AG04449 (cell line): ENCODE results near the gene BTD.
A peak's percentile ranks its signal among the peaks of the same experiment; 100 is the strongest.
"Not testable (repeated sequence)": the region's sequence is repeated elsewhere in the genome, so short reads cannot be mapped to it uniquely, and the experiment has no call there.

Source experiments
- CTCF ChIA-PET: fragments of 350-600 bp; formaldehyde crosslinking; extraction: SDS; loops from one replicate; lab custom pipeline; 2021; ENCODE audit warnings: antibody characterized with exemption; lab: Yijun Ruan, JAX
- POLR2A ChIA-PET: fragments of 400-600, 350-600 bp; formaldehyde crosslinking; extraction: SDS; loops from one replicate; lab custom pipeline; 2020; ENCODE audit warnings: antibody characterized with exemption, inconsistent platforms; lab: Yijun Ruan, JAX
- DNase-seq: peaks from one replicate; pipeline ENCODE4 v3.0.0-alpha.2; 2010; ENCODE audit warnings: low read depth, low spot score
- H3K4me3 ChIP-seq: 2 replicates; pipeline ENCODE4 v1.5.1; 2011; ENCODE audit warnings: low read depth, mild to moderate bottlenecking, control low read depth, low read length
- TF ChIP-seq, protein P1 (sequence below): IDR thresholded peaks from one replicate; pipeline ENCODE4 v1.5.1; 2011; ENCODE audit warnings: mild to moderate bottlenecking, moderate library complexity, low read length, control low read depth, inconsistent platforms; ENCODE audit not compliant: insufficient read depth; ENCODE audit errors: missing control alignments

BTD gene

DNA sequence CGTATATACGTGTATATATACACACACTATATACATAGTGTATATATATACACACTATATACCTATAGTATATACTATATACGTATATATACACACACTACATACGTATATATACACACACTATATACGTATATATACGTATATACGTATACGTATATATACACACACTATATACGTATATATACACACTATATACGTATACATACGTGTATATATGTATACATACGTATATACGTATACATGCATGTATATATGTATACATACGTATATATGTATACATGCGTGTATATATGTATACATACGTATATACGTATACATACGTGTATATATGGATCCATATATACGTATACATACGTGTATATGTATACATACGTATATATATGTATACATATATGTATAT is 9.6 kb upstream of the BTD start:
- ChIA-PET CTCF (no interaction called here), POLR2A (no interaction called here)
- H3K4me3 ChIP-seq, result no peak overlapping the region
- DNase-seq, result no peak
- TF ChIP-seq, protein P1, sequence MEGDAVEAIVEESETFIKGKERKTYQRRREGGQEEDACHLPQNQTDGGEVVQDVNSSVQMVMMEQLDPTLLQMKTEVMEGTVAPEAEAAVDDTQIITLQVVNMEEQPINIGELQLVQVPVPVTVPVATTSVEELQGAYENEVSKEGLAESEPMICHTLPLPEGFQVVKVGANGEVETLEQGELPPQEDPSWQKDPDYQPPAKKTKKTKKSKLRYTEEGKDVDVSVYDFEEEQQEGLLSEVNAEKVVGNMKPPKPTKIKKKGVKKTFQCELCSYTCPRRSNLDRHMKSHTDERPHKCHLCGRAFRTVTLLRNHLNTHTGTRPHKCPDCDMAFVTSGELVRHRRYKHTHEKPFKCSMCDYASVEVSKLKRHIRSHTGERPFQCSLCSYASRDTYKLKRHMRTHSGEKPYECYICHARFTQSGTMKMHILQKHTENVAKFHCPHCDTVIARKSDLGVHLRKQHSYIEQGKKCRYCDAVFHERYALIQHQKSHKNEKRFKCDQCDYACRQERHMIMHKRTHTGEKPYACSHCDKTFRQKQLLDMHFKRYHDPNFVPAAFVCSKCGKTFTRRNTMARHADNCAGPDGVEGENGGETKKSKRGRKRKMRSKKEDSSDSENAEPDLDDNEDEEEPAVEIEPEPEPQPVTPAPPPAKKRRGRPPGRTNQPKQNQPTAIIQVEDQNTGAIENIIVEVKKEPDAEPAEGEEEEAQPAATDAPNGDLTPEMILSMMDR, result no peak

DNA sequence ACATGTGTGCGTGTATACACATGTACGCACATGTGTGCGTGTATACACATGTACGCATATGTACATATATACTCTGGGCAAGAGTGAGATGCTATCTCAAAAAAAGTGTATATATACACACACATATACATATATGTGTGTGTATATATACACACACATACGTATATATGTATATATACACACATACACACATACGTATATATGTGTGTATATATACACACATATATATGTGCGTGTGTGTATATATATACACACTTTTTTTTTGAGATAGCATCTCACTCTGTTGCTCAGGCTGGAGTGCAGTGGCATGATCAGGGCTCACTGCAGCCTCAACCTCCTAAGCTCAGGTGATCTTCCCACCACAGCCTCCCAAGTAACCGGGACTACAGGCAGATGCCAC is 8.6 kb upstream of the BTD start:
- ChIA-PET CTCF (no interaction called here), POLR2A (no interaction called here)
- TF ChIP-seq, protein P1, result no peak
- DNase-seq, result no peak
- no peak overlapping the region for H3K4me3 ChIP-seq

DNA sequence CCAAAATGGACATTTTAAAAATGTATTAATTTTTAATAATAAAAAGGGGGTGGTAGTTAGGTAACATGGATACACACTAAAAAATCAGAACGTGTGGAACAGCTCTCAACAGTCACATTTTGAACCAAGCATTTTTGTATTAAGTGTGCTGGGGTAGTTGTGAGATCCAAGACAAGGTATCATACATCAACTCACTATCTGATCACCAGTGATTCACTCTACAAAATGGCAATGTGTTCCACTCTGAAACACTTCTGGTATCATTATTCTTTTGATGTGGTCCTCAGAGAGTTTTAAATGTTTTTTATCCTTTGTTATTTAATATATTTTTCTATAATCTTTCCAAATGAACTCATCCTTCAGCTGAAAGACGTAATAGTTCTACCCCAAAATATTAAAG is 5.6 kb upstream of the BTD start:
- DNase-seq, result no peak
- TF ChIP-seq, protein P1, result no peak
- ChIA-PET CTCF (no interaction called here), POLR2A (no interaction called here)
- no peak overlapping the region for H3K4me3 ChIP-seq

DNA sequence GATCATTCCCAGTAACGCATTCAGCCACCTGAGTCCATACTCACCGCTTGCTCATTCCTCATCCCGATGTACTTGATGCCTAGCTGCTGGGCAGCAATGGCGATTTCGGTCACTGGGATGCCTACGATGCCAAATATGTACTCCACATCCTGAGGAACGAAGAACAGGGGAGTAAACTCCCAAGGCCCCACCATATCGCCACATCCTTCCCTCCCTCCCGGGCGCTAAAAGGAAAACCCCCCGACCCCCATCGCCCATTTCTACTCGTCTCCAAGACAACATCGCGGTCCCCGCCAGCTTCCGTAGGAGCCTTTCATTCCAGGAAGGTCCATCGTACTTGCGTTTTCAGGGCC is 523 bp upstream of the BTD start:
- CTCF ChIA-PET, result interaction anchor here (1.0 to 1.1 kb wide), 4 partner anchors 10 to 212 kb away, joined by 3 to 4 read pairs (median 3); no protein-coding TSS in a partner anchor
- H3K4me3 ChIP-seq, result peak overlapping the region; percentile 97
- TF ChIP-seq, protein P1, result no peak
- POLR2A ChIA-PET, result interaction anchor here (1.5 kb wide), 1 partner anchor 30 kb away, joined by 4 read pairs; no protein-coding TSS in a partner anchor
- DNase-seq, result no peak

DNA sequence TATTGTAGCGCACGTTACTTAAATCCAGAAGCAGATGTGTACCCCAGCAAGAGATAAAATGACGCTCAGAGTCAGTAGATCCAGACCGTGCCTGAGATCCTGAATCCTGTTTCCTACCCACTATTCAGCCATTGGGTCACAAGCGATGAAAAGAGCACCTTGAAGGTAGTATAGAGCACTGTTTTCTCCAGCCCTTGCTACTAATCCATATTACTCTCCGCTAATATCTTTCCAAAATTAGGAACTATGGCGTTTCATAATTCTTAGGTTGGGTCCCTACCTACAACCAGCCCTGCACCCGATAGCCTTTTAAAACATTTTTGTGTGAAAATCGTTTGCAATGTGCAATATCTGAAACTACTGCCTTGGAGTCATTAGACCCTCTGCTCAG is 596 bp downstream of the BTD start:
- ChIA-PET CTCF (interaction anchor here (0.8 to 1.1 kb wide), 3 partner anchors 9 to 92 kb away, joined by 3 read pairs; no protein-coding TSS in a partner anchor), POLR2A (interaction anchor here (1.5 kb wide), 1 partner anchor 29 kb away, joined by 4 read pairs; no protein-coding TSS in a partner anchor)
- DNase-seq, result no peak
- TF ChIP-seq, protein P1, result no peak
- peak overlapping the region; percentile 97 for H3K4me3 ChIP-seq

DNA sequence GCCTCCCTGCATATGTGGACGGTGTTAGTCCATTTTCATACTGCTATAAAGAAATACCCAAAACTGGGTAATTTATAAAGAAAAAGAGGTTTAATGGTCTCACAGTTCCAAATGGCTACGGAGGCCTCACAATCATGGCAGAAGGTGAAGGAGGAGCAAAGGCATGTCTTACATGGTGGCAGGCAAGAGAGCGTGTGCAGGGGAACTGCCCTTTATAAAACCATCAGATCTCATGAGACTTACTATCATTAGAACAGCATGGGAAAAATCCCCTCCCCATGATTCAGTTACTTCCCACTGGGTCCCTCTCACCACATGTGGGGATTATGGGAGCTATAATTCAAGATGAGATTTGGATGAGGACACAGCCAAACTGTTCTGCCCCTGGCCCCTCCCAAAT is 1.3 kb downstream of the BTD start:
- DNase-seq, POLR2A ChIA-PET: not testable (repeated sequence)
- peak overlapping the region; percentile 97 for H3K4me3 ChIP-seq
- CTCF ChIA-PET, result interaction anchor here (0.6 kb wide), 1 partner anchor 8 kb away, joined by 3 read pairs; no protein-coding TSS in a partner anchor

DNA sequence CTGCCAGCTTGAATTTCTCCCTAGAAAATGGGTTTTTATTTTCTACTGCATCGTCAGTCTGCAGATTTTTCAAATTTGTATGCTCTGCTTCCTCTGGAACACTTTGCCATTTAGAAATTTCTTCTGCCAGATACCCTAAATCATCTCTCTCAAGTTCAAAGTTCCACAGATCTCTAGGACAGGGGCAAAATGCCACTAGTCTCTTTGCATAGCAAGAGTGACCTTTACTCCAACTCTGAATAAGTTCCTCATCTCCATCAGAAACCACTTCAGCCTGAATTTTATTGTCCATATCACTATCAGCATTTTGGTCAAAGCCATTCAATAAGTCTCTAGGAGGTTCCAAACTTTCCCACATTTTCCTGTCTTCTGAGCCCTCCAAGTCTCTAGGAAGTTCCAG is 3.0 kb downstream of the BTD start:
- H3K4me3 ChIP-seq, DNase-seq, POLR2A ChIA-PET, CTCF ChIA-PET: not testable (repeated sequence)
